ENCODE measurements around the gene TRIM56. TPM values are rescaled to one million over a fixed set of nuclear protein-coding genes. Genes with fewer than 3 reads are reported as not detected.
A peak's percentile ranks its signal among the peaks of the same experiment; 100 is the strongest.
"Not testable (repeated sequence)": the region's sequence is repeated elsewhere in the genome, so short reads cannot be mapped to it uniquely, and the experiment has no call there.

TRIM56 gene
- total RNA-seq, 1 donor from 2014 or later = 61.9 TPM

DNA sequence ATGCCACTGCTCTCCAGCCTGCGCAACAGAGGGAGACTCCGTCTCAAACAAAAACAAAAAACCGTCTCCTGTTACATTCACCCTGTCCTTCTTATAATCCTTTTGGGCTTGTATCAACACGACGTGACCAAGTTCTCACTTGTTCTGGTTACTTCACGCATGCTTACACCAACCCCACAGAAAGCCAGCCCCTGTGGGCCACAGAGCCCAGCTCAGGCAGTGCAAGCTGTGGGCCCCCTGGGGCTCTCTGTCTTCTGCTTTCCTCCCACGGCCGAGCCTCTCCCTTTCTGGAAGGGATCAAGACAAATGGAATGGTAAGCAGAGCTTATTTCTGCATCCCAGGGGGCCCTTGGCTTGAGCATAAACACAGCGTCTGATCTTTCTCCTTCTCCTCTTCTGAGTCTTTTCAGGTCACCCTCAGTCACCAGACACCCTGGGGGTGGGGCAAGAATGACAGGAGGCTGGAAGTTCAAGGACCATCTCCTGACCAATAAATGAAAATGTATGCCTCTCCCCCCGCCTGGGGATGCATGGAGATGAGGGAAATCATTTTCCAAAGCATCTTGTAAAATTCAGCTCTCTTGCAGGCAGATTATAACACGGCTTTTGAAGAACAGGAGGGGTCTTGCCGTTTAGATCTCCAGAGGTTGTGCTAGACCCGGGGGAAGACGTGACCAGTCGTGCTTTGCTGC, 19.0 kb upstream of the TRIM56 start:
- Histone ChIP-seq H3K4me1 (no peaks in the 10 kb centered on the region), H3K27me3 (ENCODE audit: low read depth) (peaks cover 31% of the 10 kb centered on the region), H3K36me3 (no peaks in the 10 kb centered on the region), H3K9me3 (no peaks in the 10 kb centered on the region), H3K27ac (no peak overlapping the region), H3K4me3 (no peak overlapping the region)
- TF ChIP-seq, protein P1, sequence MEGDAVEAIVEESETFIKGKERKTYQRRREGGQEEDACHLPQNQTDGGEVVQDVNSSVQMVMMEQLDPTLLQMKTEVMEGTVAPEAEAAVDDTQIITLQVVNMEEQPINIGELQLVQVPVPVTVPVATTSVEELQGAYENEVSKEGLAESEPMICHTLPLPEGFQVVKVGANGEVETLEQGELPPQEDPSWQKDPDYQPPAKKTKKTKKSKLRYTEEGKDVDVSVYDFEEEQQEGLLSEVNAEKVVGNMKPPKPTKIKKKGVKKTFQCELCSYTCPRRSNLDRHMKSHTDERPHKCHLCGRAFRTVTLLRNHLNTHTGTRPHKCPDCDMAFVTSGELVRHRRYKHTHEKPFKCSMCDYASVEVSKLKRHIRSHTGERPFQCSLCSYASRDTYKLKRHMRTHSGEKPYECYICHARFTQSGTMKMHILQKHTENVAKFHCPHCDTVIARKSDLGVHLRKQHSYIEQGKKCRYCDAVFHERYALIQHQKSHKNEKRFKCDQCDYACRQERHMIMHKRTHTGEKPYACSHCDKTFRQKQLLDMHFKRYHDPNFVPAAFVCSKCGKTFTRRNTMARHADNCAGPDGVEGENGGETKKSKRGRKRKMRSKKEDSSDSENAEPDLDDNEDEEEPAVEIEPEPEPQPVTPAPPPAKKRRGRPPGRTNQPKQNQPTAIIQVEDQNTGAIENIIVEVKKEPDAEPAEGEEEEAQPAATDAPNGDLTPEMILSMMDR (IDR thresholded peaks at IDR 0.05) = no peak
- intact Hi-C loops (cut with DNase I) = no loop called here
- DNase-seq (peak; percentile 20), ATAC-seq (no peak)

DNA sequence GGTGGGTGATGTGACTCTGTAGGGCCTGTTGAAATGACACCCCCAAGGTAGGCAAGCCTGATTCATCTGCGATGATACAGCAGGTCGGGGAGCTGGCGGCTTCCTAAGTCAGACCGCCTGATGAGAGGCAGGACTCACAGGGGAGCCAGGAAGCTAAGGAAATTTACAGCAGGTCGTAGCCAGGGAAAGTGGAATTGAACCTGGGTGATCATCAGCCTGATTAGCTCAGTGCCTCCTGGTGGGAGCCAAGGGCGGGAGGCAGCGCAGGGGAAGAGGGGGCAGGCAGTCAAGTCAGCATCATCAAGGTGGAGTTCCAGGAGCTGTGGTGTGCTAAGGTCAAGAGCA, 18.5 kb upstream of the TRIM56 start:
- H3K4me1 ChIP-seq = no peaks in the 10 kb centered on the region
- peaks cover 26% of the 10 kb centered on the region for H3K27me3 ChIP-seq (ENCODE audit: low read depth)
- no peaks in the 10 kb centered on the region for H3K9me3 ChIP-seq
- DNase-seq (peak; percentile 18), ATAC-seq (no peak)
- no peak overlapping the region for H3K27ac ChIP-seq
- intact Hi-C loops (cut with DNase I) = no loop called here
- H3K4me3 ChIP-seq = no peak overlapping the region
- H3K36me3 ChIP-seq = no peaks in the 10 kb centered on the region
- TF ChIP-seq, protein P1 (IDR thresholded peaks at IDR 0.05) = no peak

DNA sequence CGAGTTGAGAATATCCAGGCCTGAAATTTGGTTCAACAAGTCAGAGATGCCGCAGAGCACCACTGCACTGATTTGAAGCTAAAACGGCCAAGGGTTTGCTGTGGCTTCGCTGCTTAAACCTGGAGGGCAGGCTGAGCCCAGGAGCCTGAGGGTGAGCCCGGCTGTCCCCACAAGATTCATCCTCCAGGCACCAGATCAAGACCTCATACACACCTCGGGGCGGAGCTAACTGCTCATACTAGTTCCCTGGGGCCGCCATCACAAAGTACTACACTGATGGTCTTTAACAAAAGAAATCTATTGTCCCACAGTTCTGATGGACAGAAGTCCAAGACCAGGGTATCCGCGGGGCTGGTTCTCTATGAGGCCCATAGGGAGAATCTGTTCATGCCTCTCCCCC, 16.9 kb upstream of the TRIM56 start:
- Histone ChIP-seq H3K4me3 (no peak overlapping the region), H3K27me3 (ENCODE audit: low read depth) (peaks cover 23% of the 10 kb centered on the region), H3K27ac (no peak overlapping the region), H3K9me3 (no peaks in the 10 kb centered on the region), H3K36me3 (no peaks in the 10 kb centered on the region), H3K4me1 (no peaks in the 10 kb centered on the region)
- intact Hi-C loops (cut with DNase I) = no loop called here
- TF ChIP-seq, protein P1 (IDR thresholded peaks at IDR 0.05) = no peak
- DNase-seq (peak; percentile 7), ATAC-seq (no peak)

DNA sequence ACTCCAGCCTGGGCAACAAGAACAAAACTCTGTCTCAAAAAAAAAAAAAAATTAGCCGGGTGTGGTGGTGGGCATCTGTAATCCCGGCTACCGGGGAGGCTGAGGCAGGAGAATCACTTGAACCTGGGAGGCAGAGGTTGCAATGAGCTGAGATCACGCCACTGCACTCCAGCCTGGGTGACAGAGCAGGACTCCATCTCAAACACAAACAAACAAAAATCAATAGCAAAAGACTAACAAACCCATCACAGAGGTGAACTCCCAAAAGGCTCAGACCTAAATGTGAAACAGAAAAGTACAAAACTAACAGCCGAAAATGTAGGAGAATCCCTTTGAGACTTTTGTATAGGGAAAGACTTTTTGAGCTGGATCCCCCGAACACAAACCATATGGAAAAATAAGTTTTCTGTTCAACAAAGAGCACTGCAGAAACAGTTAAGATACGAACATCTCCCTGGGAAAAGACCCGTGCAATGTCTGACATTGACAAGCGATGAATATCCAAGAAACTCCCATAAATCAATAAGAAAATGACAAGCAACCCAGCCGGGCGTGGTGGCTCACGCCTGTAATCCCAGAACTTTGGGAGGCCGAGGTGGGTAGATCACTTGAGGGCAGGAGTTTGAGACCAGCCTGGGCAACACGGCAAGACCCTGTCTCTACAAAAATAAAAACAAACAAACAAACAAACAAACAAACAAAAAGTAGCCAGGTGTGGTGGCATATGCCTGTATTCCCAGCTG, 13.7 kb upstream of the TRIM56 start:
- H3K27me3 ChIP-seq (ENCODE audit: low read depth); H3K9me3 ChIP-seq; intact Hi-C loops (cut with DNase I); H3K36me3 ChIP-seq; ATAC-seq; H3K4me1 ChIP-seq; H3K27ac ChIP-seq; H3K4me3 ChIP-seq: not testable (repeated sequence)
- peak; percentile 15 for DNase-seq

DNA sequence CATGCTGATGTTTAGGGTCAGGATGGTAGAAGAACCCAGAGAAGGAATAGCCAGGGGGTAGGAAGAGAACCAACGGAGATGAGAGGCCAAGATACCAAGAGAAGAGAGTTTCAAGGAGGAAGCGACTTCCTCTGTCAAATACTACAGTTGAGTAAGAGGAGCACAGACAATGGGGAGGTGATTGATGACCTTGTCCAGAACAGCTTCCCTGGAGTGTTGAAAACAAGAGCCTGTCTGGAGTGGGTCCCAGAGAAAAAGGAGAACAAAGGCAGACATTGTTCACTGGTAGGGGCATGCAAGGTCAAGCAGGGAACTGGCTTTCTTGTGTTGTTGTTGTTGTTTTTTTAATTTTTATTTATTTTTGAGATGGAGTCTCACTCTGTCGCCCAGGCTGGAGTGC, 9.6 kb upstream of the TRIM56 start:
- intact Hi-C loops (cut with DNase I) = no loop called here
- Histone ChIP-seq H3K27ac (no peak overlapping the region), H3K27me3 (ENCODE audit: low read depth) (no peaks in the 10 kb centered on the region), H3K4me3 (no peak overlapping the region), H3K9me3 (no peaks in the 10 kb centered on the region), H3K36me3 (no peaks in the 10 kb centered on the region), H3K4me1 (no peaks in the 10 kb centered on the region)
- DNase-seq (no peak), ATAC-seq (no peak)
- TF ChIP-seq, protein P1 (IDR thresholded peaks at IDR 0.05) = no peak

DNA sequence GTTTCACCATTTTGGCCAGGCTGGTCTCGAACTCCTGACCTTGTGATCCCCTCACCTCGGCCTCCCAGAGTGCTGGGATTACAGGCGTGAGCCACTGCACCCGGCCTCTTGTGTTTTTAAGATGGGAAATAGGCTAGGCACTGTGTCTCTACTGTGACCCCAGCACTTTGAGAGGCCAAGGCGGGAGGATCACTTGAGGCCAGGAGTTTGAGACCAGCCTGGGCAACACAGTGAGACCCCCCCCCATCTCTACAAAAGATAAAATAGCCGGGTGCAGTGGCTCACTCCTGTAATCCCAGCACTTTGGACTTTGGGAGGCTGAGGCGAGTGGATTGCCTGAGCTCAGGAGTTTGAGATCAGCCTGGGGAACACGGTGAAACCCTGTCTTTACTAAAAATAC, 9.1 kb upstream of the TRIM56 start:
- H3K27me3 ChIP-seq (ENCODE audit: low read depth); intact Hi-C loops (cut with DNase I); H3K4me3 ChIP-seq; H3K27ac ChIP-seq; ATAC-seq; H3K36me3 ChIP-seq; H3K9me3 ChIP-seq; H3K4me1 ChIP-seq: not testable (repeated sequence)
- peak; percentile 5 for DNase-seq

Measured in lower lobe of right lung (tissue), 2 donors.